GM23338 (cell line): ENCODE results near the gene FOXG1. TPM values are rescaled to one million over a fixed set of nuclear protein-coding genes. Genes with fewer than 3 reads are reported as not detected.

ENCODE experiments used
- ATAC-seq: fragments of 200-7000 bp; cut with Tn5 transposase; 3 replicates; pipeline ENCODE4 v1.9.1; 2020
- DNase-seq: peaks from one replicate; pipeline ENCODE4 v3.0.0-alpha.2; 2015; ENCODE audit warnings: low spot score
- H2AFZ ChIP-seq: fragments of 200-600 bp; sonication (generic); 2 replicates; pipeline ENCODE4 v1.8.0; 2016; ENCODE audit warnings: antibody characterized with exemption, mild to moderate bottlenecking, moderate library complexity
- H3F3A ChIP-seq: fragments of 200-600 bp; sonication (generic); replicated peaks from 2 replicates; pipeline ENCODE4 v1.8.0; 2017; ENCODE audit warnings: antibody characterized with exemption, mixed run types, low read depth
- H3K27ac ChIP-seq: fragments of 200-600 bp; sonication (generic); 2 replicates; pipeline ENCODE4 v1.6.1; 2016; ENCODE audit warnings: low read depth
- H3K27me3 ChIP-seq: fragments of 200-600 bp; sonication (generic); 2 replicates; pipeline ENCODE4 v1.8.0; 2016; ENCODE audit warnings: mild to moderate bottlenecking, mixed run types, moderate library complexity; ENCODE audit not compliant: insufficient read depth
- H3K36me3 ChIP-seq: fragments of 200-600 bp; sonication (generic); 2 replicates; pipeline ENCODE4 v1.8.0; 2016; ENCODE audit warnings: mild to moderate bottlenecking; ENCODE audit not compliant: insufficient read depth
- H3K4me1 ChIP-seq: fragments of 200-600 bp; sonication (generic); 2 replicates; pipeline ENCODE4 v1.8.0; 2016; ENCODE audit warnings: mild to moderate bottlenecking, moderate library complexity; ENCODE audit not compliant: insufficient read depth
- H3K4me2 ChIP-seq: fragments of 200-600 bp; sonication (generic); 2 replicates; pipeline ENCODE4 v1.7.1; 2017; ENCODE audit warnings: mixed run types
- H3K4me3 ChIP-seq: fragments of 200-600 bp; sonication (generic); 2 replicates; pipeline ENCODE4 v1.6.1; 2016; ENCODE audit warnings: mixed run types
- H3K79me2 ChIP-seq: fragments of 200-600 bp; sonication (generic); replicated peaks from 2 replicates; pipeline ENCODE4 v1.8.0; 2017; ENCODE audit warnings: mild to moderate bottlenecking; ENCODE audit not compliant: insufficient read depth
- H3K9me2 ChIP-seq: fragments of 200-600 bp; sonication (generic); 2 replicates; pipeline ENCODE4 v1.8.0; 2017; ENCODE audit not compliant: insufficient read depth
- H4K20me1 ChIP-seq: fragments of 200-600 bp; sonication (generic); replicated peaks from 2 replicates; pipeline ENCODE4 v1.8.0; 2017; ENCODE audit warnings: mild to moderate bottlenecking; ENCODE audit not compliant: insufficient read depth
- H3K27ac Mint-ChIP-seq: 2 replicates; pipeline ENCODE4 v1.8.0; 2020; ENCODE audit warnings: inconsistent platforms, mild to moderate bottlenecking, moderate library complexity, mixed read lengths
- H3K27me3 Mint-ChIP-seq: 3 replicates; pipeline ENCODE4 v1.8.0; 2022; ENCODE audit warnings: low read depth, mild to moderate bottlenecking, moderate library complexity, mixed read lengths, inconsistent platforms; ENCODE audit not compliant: insufficient read depth, poor library complexity
- H3K36me3 Mint-ChIP-seq: 3 replicates; pipeline ENCODE4 v1.8.0; 2021; ENCODE audit warnings: low read depth, mild to moderate bottlenecking, inconsistent platforms, moderate library complexity, mixed read lengths
- H3K4me1 Mint-ChIP-seq: 3 replicates; pipeline ENCODE4 v1.8.0; 2020; ENCODE audit warnings: mild to moderate bottlenecking, inconsistent platforms, mixed read lengths
- H3K4me3 Mint-ChIP-seq: 3 replicates; pipeline ENCODE4 v1.8.0; 2021; ENCODE audit warnings: moderate library complexity, mild to moderate bottlenecking, inconsistent platforms, mixed read lengths
- H3K9me3 Mint-ChIP-seq: 3 replicates; pipeline ENCODE4 v1.8.0; 2020; ENCODE audit warnings: moderate library complexity, mild to moderate bottlenecking, inconsistent platforms, mixed read lengths
- CREB1 ChIP-seq: fragments of 250-450 bp; sonication (Bioruptor Pico); IDR thresholded peaks from 2 replicates; pipeline ENCODE4 v1.5.0; 2020; ENCODE audit warnings: low read depth, mild to moderate bottlenecking, moderate library complexity
- ETS1 ChIP-seq: IDR thresholded peaks from 2 replicates; pipeline ENCODE4 v1.6.1; 2016; ENCODE audit warnings: antibody characterized with exemption
- EZH2 ChIP-seq: fragments of 200-600 bp; sonication (generic); IDR thresholded peaks from one replicate; pipeline ENCODE4 v1.8.0; 2017; ENCODE audit warnings: antibody characterized with exemption, mild to moderate bottlenecking, low read depth; ENCODE audit not compliant: unreplicated experiment
- EZH2phosphoT487 ChIP-seq: fragments of 200-600 bp; sonication (generic); IDR thresholded peaks from one replicate; pipeline ENCODE4 v1.8.1; 2018; ENCODE audit warnings: antibody characterized with exemption; ENCODE audit not compliant: unreplicated experiment
- JUNB ChIP-seq: IDR thresholded peaks from one replicate; pipeline ENCODE4 v1.6.1; 2016; ENCODE audit warnings: antibody characterized with exemption; ENCODE audit not compliant: unreplicated experiment
- NANOG ChIP-seq: IDR thresholded peaks from 2 replicates; pipeline ENCODE4 v1.6.1; 2016; ENCODE audit warnings: antibody characterized with exemption, borderline replicate concordance
- POLR2AphosphoS5 ChIP-seq: IDR thresholded peaks from 2 replicates; pipeline ENCODE4 v1.6.1; 2016; ENCODE audit warnings: antibody characterized with exemption, low read depth
- REST ChIP-seq: IDR thresholded peaks from one replicate; pipeline ENCODE4 v1.6.1; 2018; ENCODE audit warnings: antibody characterized with exemption; ENCODE audit not compliant: unreplicated experiment
- ZNF114 ChIP-seq: fragments of 250-450 bp; sonication (Bioruptor Pico); IDR thresholded peaks from 2 replicates; pipeline ENCODE4 v1.5.0; 2020; ENCODE audit warnings: mild to moderate bottlenecking, moderate library complexity
- ZNF462 ChIP-seq: fragments of 250-450 bp; sonication (Bioruptor Pico); IDR thresholded peaks from 2 replicates; pipeline ENCODE4 v1.5.0; 2020; ENCODE audit warnings: mild to moderate bottlenecking, moderate library complexity
- polyA plus RNA-seq: library from polyadenylated mRNA; unstranded; fragments of >200 nt; fragmentation: Nextera tagmentation; extraction: Ambion mirVana; gene quantifications from 2 replicates; pipeline ENCODE4 v1.2.1, GENCODE V29; 2016
- total RNA-seq: library from RNA; depleted of rRNA; stranded (reverse); fragments of >200 nt; shearing (Covaris generic); gene quantifications from 2 replicates; pipeline ENCODE4 v1.2.3, GENCODE V29; 2014

The FOXG1 gene
- total and polyA plus RNA-seq, 2 experiments from 2014 or later, result 0.05 to 0.10 TPM

GRCh38 chr14:28785096-28785952, 18.7 kb downstream of the FOXG1 start:
- Histone ChIP-seq H4K20me1 (no peaks in the 10 kb centered on the region), H3K4me3 (peak overlapping the region; percentile 59), H3K79me2 (no peaks in the 10 kb centered on the region), H3F3A (0 out of 2 replicates have a peak, but pooled peaks cover 6% of the 10 kb centered on the region), H3K27ac (no peak overlapping the region), H2AFZ (peak overlapping the region; percentile 94), H3K4me1 (peaks cover 45% of the 10 kb centered on the region), H3K27me3 (peaks cover 69% of the 10 kb centered on the region), H3K9me2 (0 out of 2 replicates have a peak, but pooled peaks cover 4% of the 10 kb centered on the region), H3K4me2 (peak overlapping the region; percentile 80), H3K36me3 (no peaks in the 10 kb centered on the region)
- peaks cover 34% of the 10 kb centered on the region for H3K4me1 Mint-ChIP-seq
- peaks cover 8% of the 10 kb centered on the region; the same call in 1 of the 3 replicates for H3K36me3 Mint-ChIP-seq
- H3K27ac Mint-ChIP-seq, result no peak overlapping the region
- DNase-seq (peak; percentile 91), ATAC-seq (peak; percentile 80)
- peaks cover 9% of the 10 kb centered on the region; the same call in 2 of the 3 replicates for H3K9me3 Mint-ChIP-seq
- peaks cover 58% of the 10 kb centered on the region for H3K27me3 Mint-ChIP-seq
- peak overlapping the region; percentile 78 for H3K4me3 Mint-ChIP-seq
- TF ChIP-seq EZH2phosphoT487, result no peak
- no peak for TF ChIP-seq NANOG
- peak; percentile 43; the same call in 1 of the 2 replicates for TF ChIP-seq CREB1 (CRISPR knock-in tag)
- peak; percentile 79 for TF ChIP-seq EZH2
- TF ChIP-seq ETS1, result peak; percentile 77; the same call in 1 of the 2 replicates
- 0 out of 2 replicates have a peak, but pooled peaks have one; percentile 30 for TF ChIP-seq POLR2AphosphoS5

- H3K27ac ChIP-seq, result no peak overlapping the region
- Mint-ChIP-seq H3K36me3 (no peaks in the 10 kb centered on the region), H3K4me3 (no peak overlapping the region), H3K4me1 (peaks cover 6% of the 10 kb centered on the region; the same call in 2 of the 3 replicates), H3K27me3 (peaks cover 1% of the 10 kb centered on the region), H3K9me3 (no peaks in the 10 kb centered on the region), H3K27ac (no peak overlapping the region)
- no peaks in the 10 kb centered on the region for H3K9me2 ChIP-seq
- H4K20me1 ChIP-seq, result no peaks in the 10 kb centered on the region
- no peak for DNase-seq
- no peak overlapping the region for H3K4me3 ChIP-seq
- no peaks in the 10 kb centered on the region for H3F3A ChIP-seq
- no peak for ATAC-seq
- no peaks in the 10 kb centered on the region; the same call in 1 of the 2 replicates for H3K4me1 ChIP-seq
- H3K27me3 ChIP-seq, result no peaks in the 10 kb centered on the region
- H3K36me3 ChIP-seq, result no peaks in the 10 kb centered on the region
- H2AFZ ChIP-seq, result no peak overlapping the region
- no peak overlapping the region for H3K4me2 ChIP-seq
- no peaks in the 10 kb centered on the region for H3K79me2 ChIP-seq
- TF ChIP-seq ZNF114 (CRISPR knock-in tag), result no peak
- TF ChIP-seq JUNB, result no peak
- no peak for TF ChIP-seq CREB1 (CRISPR knock-in tag)
- no peak for TF ChIP-seq ZNF462
- TF ChIP-seq REST, result no peak
These were observed 40.9 kb downstream of the FOXG1 start for GRCh38 chr14:28807518-28807917.
